Endothelial cell of umbilical vein (primary cell): ENCODE results near the gene SHCBP1. TPM values are rescaled to one million over a fixed set of nuclear protein-coding genes. Genes with fewer than 3 reads are reported as not detected.
A peak's percentile ranks its signal among the peaks of the same experiment; 100 is the strongest.
"Not testable (repeated sequence)": the region's sequence is repeated elsewhere in the genome, so short reads cannot be mapped to it uniquely, and the experiment has no call there.

Source experiments
- BruUV-seq: library from RNA; stranded (reverse); fragments of 400-500 nt; replicated peaks from 2 replicates; lab custom pipeline; 2021; lab: Mats Ljungman, UMichigan
- CTCF ChIA-PET: fragments of 300-600, 350-600 bp; sonication (Branson Sonifier 250); formaldehyde crosslinking; loops from one replicate; lab custom pipeline; 2021; ENCODE audit warnings: antibody characterized with exemption, inconsistent platforms; lab: Charles Lee
- POLR2A ChIA-PET: fragments of 300-600, 350-600 bp; sonication (Branson Sonifier 250); formaldehyde crosslinking; loops from one replicate; lab custom pipeline; 2021; ENCODE audit warnings: antibody characterized with exemption, inconsistent platforms; lab: Charles Lee
- DNase-seq: peaks from one replicate; pipeline ENCODE4 v3.0.0-alpha.2; 2011; ENCODE audit warnings: low read depth, low spot score
- FAIRE-seq: peaks from 2 replicates; lab custom pipeline; 2011; peaks lifted over from hg19 to GRCh38; lab: Jason Lieb, UNC
- H2AFZ ChIP-seq: 2 replicates; pipeline ENCODE4 v1.6.0; 2012; ENCODE audit warnings: low read depth, low read length, control low read depth, inconsistent platforms
- H3K27ac ChIP-seq: 2 replicates; pipeline ENCODE4 v1.5.1; 2011; ENCODE audit warnings: low read depth, mild to moderate bottlenecking, control low read depth, low read length, moderate library complexity; ENCODE audit not compliant: insufficient read depth
- H3K27me3 ChIP-seq, 2 experiments: 2 replicates each; pipeline versions ENCODE4 v1.6.0 to v1.6.1; 2011; ENCODE audit warnings: low read length in 2 of 2, mixed read lengths in 1 of 2; ENCODE audit not compliant: control insufficient read depth in 2 of 2, insufficient read depth in 2 of 2
- H3K36me3 ChIP-seq, 2 experiments: 2 replicates in 1 of 2; 3 replicates in 1 of 2; pipeline ENCODE4 v1.5.1; 2011; ENCODE audit warnings: low read length in 2 of 2, mild to moderate bottlenecking in 1 of 2, moderate library complexity in 1 of 2; ENCODE audit not compliant: control insufficient read depth in 2 of 2, insufficient read depth in 2 of 2; ENCODE audit errors: extremely low read depth in 1 of 2
- H3K4me1 ChIP-seq: 3 replicates; pipeline ENCODE4 v1.5.1; 2011; ENCODE audit warnings: mild to moderate bottlenecking, low read length; ENCODE audit not compliant: control insufficient read depth, insufficient read depth; ENCODE audit errors: extremely low read depth
- H3K4me2 ChIP-seq: 2 replicates; pipeline ENCODE4 v1.6.1; 2011; ENCODE audit warnings: low read length, control low read depth, mixed read lengths; ENCODE audit not compliant: insufficient read depth
- H3K4me3 ChIP-seq, 3 experiments: fragments of 200-600 bp in 1 of 3; sonication (generic), shearing (Covaris generic) in 1 of 3; replicated peaks in 1 of 3; 2 replicates each; pipeline ENCODE4 v1.5.1; 2011 to 2016; ENCODE audit warnings: control low read depth in 3 of 3, low read length in 3 of 3, mild to moderate bottlenecking in 2 of 3, inconsistent platforms in 1 of 3, low read depth in 1 of 3, moderate library complexity in 1 of 3; ENCODE audit not compliant: insufficient read depth in 1 of 3
- H3K79me2 ChIP-seq: 2 replicates; pipeline ENCODE4 v1.6.0; 2012; ENCODE audit warnings: low read length, inconsistent platforms; ENCODE audit not compliant: control insufficient read depth, insufficient read depth
- H3K9ac ChIP-seq: replicated peaks from 2 replicates; pipeline ENCODE3; 2011; ENCODE audit warnings: low read length, control low read depth; ENCODE audit not compliant: insufficient read depth; ENCODE audit errors: extremely low read depth
- H3K9me1 ChIP-seq: replicated peaks from 3 replicates; pipeline ENCODE4 v1.6.0; 2011; ENCODE audit warnings: mild to moderate bottlenecking, low read length; ENCODE audit not compliant: control insufficient read depth, insufficient read depth; ENCODE audit errors: extremely low read depth
- H3K9me3 ChIP-seq: replicated peaks from 2 replicates; pipeline ENCODE4 v1.5.1; 2012; ENCODE audit warnings: low read length, inconsistent platforms; ENCODE audit not compliant: control insufficient read depth, insufficient read depth
- H4K20me1 ChIP-seq: replicated peaks from 2 replicates; pipeline ENCODE3; 2011; ENCODE audit warnings: mild to moderate bottlenecking, low read length; ENCODE audit not compliant: control insufficient read depth, insufficient read depth; ENCODE audit errors: extremely low read depth
- EZH2 ChIP-seq: IDR thresholded peaks from 2 replicates; pipeline ENCODE4 v1.6.1; 2012; ENCODE audit warnings: borderline replicate concordance, low read depth, mild to moderate bottlenecking, moderate library complexity, low read length, inconsistent platforms; ENCODE audit not compliant: severe bottlenecking
- GATA2 ChIP-seq: IDR thresholded peaks from 2 replicates; pipeline ENCODE4 v1.7.0; 2011; ENCODE audit warnings: low read depth, mild to moderate bottlenecking, moderate library complexity, mixed read lengths, low read length; ENCODE audit not compliant: insufficient read length, insufficient read depth
- POLR2AphosphoS5 ChIP-seq: IDR thresholded peaks from 2 replicates; pipeline ENCODE4 v1.6.1; 2012; ENCODE audit warnings: low read depth, mild to moderate bottlenecking, control low read depth, low read length, moderate library complexity; ENCODE audit not compliant: insufficient read depth
- dilution Hi-C: fragments of 300-500 bp; cut with MboI; formaldehyde crosslinking; loops from one replicate; pipeline ENCODE4 v1.15.0; 2019; ENCODE audit warnings: low sequenced_read_pairs; ENCODE audit not compliant: extremely low pct_ligation_motif_present
- intact Hi-C: fragments of 100-400 bp; cut with micrococcal nuclease; formaldehyde crosslinking; loops from one replicate; pipeline ENCODE4 v1.10.0; 2022
- polyA plus RNA-seq, 4 experiments: library from polyadenylated mRNA; depleted of rRNA in 3 of 4; stranded (reverse) in 3 of 4; unstranded in 1 of 4; fragments of >200 nt; gene quantifications; 2 replicates each; pipeline versions ENCODE4 v1.2.1 to v1.2.3, GENCODE V29; 2011 to 2012; ENCODE audit warnings: missing spikeins in 1 of 4
- small RNA-seq: library from RNA; depleted of rRNA; stranded (forward); fragments of <200 nt; gene quantifications from one replicate; pipeline ENCODE3, GENCODE V24; 2012; ENCODE audit warnings: low replicate concordance, low read depth; ENCODE audit not compliant: insufficient read depth, insufficient read length
- total RNA-seq: library from RNA; stranded (reverse); gene quantifications from 2 replicates; pipeline ENCODE4 v1.2.3, GENCODE V29; 2021
- TF ChIP-seq, protein P1 (sequence below), 2 donors: IDR thresholded peaks; 1 replicate in 1 of 2; 2 replicates in 1 of 2; pipeline ENCODE4 v1.5.1; 2011; ENCODE audit warnings: low read length in 2 of 2, mild to moderate bottlenecking in 2 of 2, moderate library complexity in 2 of 2, control low read depth in 1 of 2, inconsistent platforms in 1 of 2, low read depth in 1 of 2; ENCODE audit not compliant: insufficient read depth in 1 of 2; ENCODE audit errors: extremely low read depth in 1 of 2

Gene SHCBP1
- total and polyA plus RNA-seq, 2 donors (not counting 3 experiments of a cell fraction or from before 2014, with no cell fraction given), result 13.9 to 44.9 TPM

DNA sequence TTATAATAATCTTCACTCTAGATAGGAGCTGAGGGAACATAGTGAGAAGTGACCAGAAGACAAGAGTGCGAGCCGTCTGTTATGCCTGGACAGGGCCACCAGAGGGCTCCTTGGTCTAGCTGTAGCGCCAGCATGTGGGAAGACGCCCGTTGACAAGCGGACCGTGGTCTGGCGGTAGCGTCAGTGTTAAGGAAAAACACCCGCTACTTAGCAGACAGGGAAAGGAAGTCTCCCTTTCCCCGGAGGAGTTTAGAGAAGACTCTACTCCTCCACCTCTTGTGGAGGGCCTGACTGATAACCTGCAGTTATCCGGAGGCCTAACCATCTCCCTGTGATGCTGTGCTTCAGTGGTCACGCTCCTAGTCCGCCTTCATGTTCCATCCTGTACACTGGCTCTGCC lies 66.7 kb downstream of the SHCBP1 start:
- H2AFZ ChIP-seq, result peak overlapping the region; percentile 66
- H4K20me1 ChIP-seq, H3K4me1 ChIP-seq, H3K36me3 ChIP-seq, H3K9ac ChIP-seq, POLR2A ChIA-PET, H3K9me3 ChIP-seq, BruUV-seq, H3K27me3 ChIP-seq, H3K4me3 ChIP-seq, H3K9me1 ChIP-seq, H3K79me2 ChIP-seq, H3K4me2 ChIP-seq, dilution Hi-C loops, H3K27ac ChIP-seq: not testable (repeated sequence)
- DNase-seq, result peak; percentile 68
- peak; percentile 78 for FAIRE-seq
- intact Hi-C loops, result loop anchor here (2.0 kb wide), 1 partner anchor 50 kb away; no protein-coding TSS in a partner anchor
- CTCF ChIA-PET, result interaction anchor here (1.0 to 4.1 kb wide), 14 partner anchors 8 to 1610 kb away, joined by 3 to 92 read pairs (median 4); no protein-coding TSS in a partner anchor
- TF ChIP-seq, protein P1, sequence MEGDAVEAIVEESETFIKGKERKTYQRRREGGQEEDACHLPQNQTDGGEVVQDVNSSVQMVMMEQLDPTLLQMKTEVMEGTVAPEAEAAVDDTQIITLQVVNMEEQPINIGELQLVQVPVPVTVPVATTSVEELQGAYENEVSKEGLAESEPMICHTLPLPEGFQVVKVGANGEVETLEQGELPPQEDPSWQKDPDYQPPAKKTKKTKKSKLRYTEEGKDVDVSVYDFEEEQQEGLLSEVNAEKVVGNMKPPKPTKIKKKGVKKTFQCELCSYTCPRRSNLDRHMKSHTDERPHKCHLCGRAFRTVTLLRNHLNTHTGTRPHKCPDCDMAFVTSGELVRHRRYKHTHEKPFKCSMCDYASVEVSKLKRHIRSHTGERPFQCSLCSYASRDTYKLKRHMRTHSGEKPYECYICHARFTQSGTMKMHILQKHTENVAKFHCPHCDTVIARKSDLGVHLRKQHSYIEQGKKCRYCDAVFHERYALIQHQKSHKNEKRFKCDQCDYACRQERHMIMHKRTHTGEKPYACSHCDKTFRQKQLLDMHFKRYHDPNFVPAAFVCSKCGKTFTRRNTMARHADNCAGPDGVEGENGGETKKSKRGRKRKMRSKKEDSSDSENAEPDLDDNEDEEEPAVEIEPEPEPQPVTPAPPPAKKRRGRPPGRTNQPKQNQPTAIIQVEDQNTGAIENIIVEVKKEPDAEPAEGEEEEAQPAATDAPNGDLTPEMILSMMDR (IDR thresholded peaks at IDR 0.05; ENCODE audit: extremely low read depth in 1 of 2, insufficient read depth in 1 of 2, low read depth in 1 of 2, low read length in 2 of 2), result peak; percentile 68 to 84

DNA sequence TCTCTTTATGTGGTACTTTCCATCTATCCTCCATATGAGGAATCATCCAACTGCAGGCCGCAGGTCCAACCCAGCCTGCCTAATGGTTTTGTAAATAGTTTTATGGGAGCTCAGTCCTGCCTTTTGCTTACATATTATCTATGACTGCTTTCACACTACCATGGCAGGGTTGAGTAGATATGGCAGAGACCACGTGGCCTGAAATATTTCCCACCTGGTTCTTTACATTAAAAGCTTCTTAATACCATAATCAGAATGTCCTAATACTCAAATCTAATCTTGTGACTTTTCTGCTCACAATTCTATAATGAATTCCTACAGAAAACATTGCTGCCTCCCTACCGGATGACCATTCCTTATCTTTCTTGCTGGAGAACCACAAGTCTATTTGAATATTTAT lies 71.7 kb downstream of the SHCBP1 start:
- intact Hi-C loops, result no loop called here
- no peak for TF ChIP-seq EZH2
- no peak for TF ChIP-seq POLR2AphosphoS5
- TF ChIP-seq GATA2, result no peak
- POLR2A ChIA-PET, result no interaction called here
- no peak overlapping the region for H2AFZ ChIP-seq
- CTCF ChIA-PET, result interaction anchor here (0.9 to 1.5 kb wide), 2 partner anchors 13 to 56 kb away, joined by 3 read pairs; no protein-coding TSS in a partner anchor
- no peaks in the 10 kb centered on the region for H3K79me2 ChIP-seq
- no peaks in the 10 kb centered on the region for H3K4me1 ChIP-seq
- no peak overlapping the region for H3K27ac ChIP-seq
- no peak overlapping the region for H3K4me2 ChIP-seq
- H3K4me3 ChIP-seq, result no peak overlapping the region
- dilution Hi-C loops, result no loop called here
- DNase-seq (no peak), FAIRE-seq (no peak)
- no peaks in the 10 kb centered on the region for H3K9me3 ChIP-seq
- no peak overlapping the region for H3K9ac ChIP-seq
- H4K20me1 ChIP-seq, result no peaks in the 10 kb centered on the region
- H3K27me3 ChIP-seq, result no peaks in the 10 kb centered on the region
- H3K36me3 ChIP-seq, result no peaks in the 10 kb centered on the region
- BruUV-seq, result no TSS peak
- H3K9me1 ChIP-seq, result no peaks in the 10 kb centered on the region

Small RNAs within 50 kb of the gene (small RNA-seq; reads per million reads assigned to genes)
- gene RNU6-845P, result not detected

Other genes with a start within 250 kb of the SHCBP1 start
- 101 and 102 TPM in 2 replicates for gene VPS35, start 67.8 kb upstream of the SHCBP1 start, total RNA-seq
- gene VPS35, start 67.8 kb upstream of the SHCBP1 start, polyA plus RNA-seq, result 11.6 and 19.7 TPM in 2 replicates
- 31.1 and 34.9 TPM in 2 replicates for gene ORC6, start 68.3 kb upstream of the SHCBP1 start, total RNA-seq
- gene ORC6, start 68.3 kb upstream of the SHCBP1 start, polyA plus RNA-seq, result 11.1 and 15.9 TPM in 2 replicates
- not detected in 2 replicates for gene MYLK3, start 127.0 kb upstream of the SHCBP1 start, total RNA-seq
- gene MYLK3, start 127.0 kb upstream of the SHCBP1 start, polyA plus RNA-seq, result 0.02 TPM in 1 of 2 replicates, not detected in the other
- 8.5 and 11.1 TPM in 2 replicates for gene C16orf87, start 209.8 kb upstream of the SHCBP1 start, total RNA-seq
- gene C16orf87, start 209.8 kb upstream of the SHCBP1 start, polyA plus RNA-seq, result 1.6 and 2.4 TPM in 2 replicates